HG02943 (cell line): Measurements from ENCODE around the gene SYNGR4.
"Not testable (repeated sequence)": the region's sequence is repeated elsewhere in the genome, so short reads cannot be mapped to it uniquely, and the experiment has no call there.

Experiments
- ATAC-seq: cut with Tn5 transposase; IDR thresholded peaks from one replicate; pipeline ENCODE4 v1.9.1; 2021; ENCODE audit warnings: mild to moderate bottlenecking, low read depth, moderate library complexity; ENCODE audit not compliant: unreplicated experiment

The SYNGR4 gene

GRCh38 chr19:48363810-48364597 lies at the start of gene SYNGR4, which contains the start of gene TMEM143:
TSS of gene SYNGR4 (plus strand) at chr19:48364367. CDS start at chr19:48365843, 1,476 bp downstream.
TSS of gene TMEM143 (minus strand) at chr19:48363940. CDS start at chr19:48363920, 20 bp downstream.
- ATAC-seq, result peak; percentile 74

DNA sequence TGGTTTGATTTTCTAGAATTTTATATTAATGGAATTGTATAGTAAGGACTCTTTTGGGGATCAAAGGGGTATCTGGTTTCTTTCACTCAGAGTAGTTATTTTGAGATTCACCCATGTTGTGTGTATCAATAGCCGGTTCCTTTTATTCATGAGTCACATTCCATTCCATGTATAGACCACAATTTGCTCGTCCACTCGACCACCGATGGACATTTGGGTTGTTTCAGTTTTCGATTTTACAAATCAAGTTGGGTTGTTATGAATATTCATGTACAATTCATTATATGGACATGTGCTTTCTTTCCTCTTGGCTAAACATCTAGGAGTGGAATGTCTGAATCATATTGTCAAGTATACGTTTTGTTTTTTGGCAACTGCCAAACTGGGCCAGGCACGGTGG lies 48.5 kb upstream of the SYNGR4 start:
- no peak for ATAC-seq

DNA sequence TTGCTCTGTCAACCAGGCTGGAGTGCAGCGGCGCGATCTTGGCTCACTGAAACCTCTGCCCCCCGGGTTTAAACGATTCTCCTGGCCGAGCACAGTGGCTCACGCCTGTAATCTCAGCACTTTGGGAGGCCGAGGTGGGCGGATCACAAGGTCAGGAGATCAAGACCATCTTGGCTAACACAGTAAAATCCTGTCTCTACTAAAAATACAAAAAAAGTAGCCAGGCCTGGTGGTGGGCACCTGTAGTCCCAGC lies 46.5 kb upstream of the SYNGR4 start:
- ATAC-seq, result not testable (repeated sequence)

- ATAC-seq, result no peak
These were observed 45.7 kb upstream of the SYNGR4 start for GRCh38 chr19:48318286-48318987.

GRCh38 chr19:48319647-48320541 lies 44.3 kb upstream of the SYNGR4 start:
- no peak for ATAC-seq

DNA sequence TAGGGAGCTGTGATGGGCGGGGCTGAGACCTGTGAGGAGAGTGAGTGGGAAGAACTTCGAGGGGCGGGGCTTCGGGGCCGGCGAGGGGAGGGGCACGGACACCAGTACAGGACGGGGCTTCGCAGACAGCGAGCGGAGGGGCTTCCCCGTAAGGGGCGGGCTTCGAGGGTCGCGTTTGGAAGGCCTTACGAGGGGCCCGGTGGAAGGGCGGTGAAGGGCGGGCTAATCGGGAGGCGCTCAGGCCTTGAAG lies 42.9 kb upstream of the SYNGR4 start:
- peak; percentile 38 for ATAC-seq

DNA sequence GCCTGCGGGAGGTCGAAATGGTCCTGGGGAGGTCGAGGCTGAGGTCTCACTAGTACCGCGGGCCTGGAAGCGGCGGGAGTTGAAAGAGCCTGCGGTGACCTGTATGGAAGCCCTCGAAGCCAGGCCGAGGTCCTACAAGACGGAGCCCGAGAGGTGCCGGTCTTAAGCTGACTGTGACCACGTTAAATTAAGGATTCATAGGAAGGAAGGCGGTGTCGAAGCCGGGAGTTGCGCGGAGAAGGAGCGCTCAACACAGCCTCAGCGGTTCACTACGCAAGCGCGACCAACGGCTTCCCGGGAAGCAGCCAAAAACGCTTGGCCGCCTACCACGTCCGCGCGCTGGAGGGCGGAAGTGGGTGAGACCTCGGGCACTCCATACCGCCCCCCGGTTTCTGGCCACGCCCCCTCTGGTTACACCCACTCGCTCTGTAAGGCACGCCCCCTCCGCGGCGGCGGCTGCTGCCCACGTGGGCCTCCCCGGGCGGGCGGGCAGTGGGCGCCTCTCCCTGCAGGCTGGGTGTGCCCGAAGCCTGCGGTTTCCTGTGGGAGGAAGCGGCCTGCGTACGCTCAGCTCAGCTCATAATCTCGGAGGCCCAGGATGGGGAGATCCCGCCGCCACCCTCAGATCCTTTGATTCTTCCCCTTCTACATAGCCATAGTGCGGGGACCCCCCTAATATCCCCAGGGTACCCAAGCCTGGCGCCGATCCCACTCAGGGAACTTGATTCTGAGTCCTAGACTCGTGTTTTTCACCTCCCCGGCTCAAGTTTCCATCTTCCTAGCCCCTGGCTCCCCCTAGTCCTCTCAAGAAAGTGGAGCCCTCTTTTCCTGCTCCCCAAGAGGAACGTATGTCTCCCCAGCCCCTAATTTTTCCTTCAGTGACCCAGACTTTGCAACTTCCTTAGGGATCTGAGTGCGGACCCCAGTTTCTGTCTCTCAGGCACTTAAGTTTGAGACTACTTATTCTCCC lies 42.3 kb upstream of the SYNGR4 start:
- peak; percentile 65 for ATAC-seq

DNA sequence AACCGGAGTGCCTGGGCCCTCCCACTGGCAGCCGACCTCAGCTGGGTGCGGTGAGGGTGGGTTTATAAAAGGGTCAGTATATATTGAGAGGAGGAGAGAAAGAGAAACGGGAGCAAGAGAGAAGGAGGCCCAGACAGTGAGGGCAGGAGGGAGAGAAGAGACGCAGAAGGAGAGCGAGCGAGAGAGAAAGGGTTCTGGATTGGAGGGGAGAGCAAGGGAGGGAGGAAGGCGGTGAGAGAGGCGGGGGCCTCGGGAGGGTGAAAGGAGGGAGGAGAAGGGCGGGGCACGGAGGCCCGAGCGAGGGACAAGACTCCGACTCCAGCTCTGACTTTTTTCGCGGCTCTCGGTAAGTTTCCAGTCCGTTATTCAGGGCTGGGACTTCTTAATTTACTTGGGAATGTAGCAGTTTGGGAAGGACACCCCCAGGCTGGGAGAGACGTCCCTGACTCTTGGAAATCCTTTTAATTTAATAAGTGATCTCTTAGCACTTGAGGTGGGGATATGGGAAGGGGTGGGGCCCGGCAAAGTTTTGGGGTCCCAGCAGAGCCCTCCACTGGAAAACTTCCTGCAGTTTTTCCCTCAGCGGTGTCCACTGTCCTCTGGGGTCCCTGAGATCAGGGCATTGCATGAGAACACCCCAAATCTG lies 38.8 kb upstream of the SYNGR4 start, which contains the start of gene EMP3:
Gene EMP3 (plus strand): TSS at position 288 of the 646 bp plus-strand sequence. CDS start 1,293 bp downstream, outside the sequence.
- ATAC-seq, result no peak

DNA sequence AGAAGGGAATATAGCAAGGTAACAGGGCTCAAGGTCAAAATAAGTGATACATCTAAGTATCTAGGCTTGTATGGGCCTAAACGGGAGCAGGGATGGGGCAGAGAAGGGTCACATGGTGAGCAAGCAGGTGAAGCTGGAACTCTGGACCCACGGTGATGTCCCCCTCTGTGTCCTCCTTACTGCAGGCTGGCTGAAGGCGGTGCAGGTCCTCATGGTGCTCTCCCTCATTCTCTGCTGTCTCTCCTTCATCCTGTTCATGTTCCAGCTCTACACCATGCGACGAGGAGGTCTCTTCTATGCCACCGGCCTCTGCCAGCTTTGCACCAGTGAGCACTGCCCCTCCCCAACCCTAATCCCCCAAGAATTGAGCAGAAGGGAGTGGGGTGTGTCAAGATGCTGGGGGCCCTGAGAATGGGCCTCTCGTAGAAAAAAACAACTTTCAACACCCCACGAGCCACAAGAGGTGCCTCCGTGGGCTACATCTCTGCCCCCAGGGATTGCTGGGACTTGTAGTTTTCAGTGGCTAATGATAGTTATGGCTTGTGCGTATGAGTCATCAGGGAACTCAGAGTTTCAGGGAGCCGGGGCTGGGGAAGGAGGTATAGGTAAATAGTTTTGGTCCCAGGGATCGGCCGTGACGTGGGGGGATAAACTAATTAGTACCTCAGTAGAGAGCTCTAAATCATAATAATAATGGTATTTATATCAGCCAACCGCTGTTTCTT lies 34.8 kb upstream of the SYNGR4 start:
- ATAC-seq, result no peak

GRCh38 chr19:48330012-48330681 lies 34.0 kb upstream of the SYNGR4 start:
- no peak for ATAC-seq

GRCh38 chr19:48332351-48332661 lies 31.9 kb upstream of the SYNGR4 start:
- no peak for ATAC-seq

DNA sequence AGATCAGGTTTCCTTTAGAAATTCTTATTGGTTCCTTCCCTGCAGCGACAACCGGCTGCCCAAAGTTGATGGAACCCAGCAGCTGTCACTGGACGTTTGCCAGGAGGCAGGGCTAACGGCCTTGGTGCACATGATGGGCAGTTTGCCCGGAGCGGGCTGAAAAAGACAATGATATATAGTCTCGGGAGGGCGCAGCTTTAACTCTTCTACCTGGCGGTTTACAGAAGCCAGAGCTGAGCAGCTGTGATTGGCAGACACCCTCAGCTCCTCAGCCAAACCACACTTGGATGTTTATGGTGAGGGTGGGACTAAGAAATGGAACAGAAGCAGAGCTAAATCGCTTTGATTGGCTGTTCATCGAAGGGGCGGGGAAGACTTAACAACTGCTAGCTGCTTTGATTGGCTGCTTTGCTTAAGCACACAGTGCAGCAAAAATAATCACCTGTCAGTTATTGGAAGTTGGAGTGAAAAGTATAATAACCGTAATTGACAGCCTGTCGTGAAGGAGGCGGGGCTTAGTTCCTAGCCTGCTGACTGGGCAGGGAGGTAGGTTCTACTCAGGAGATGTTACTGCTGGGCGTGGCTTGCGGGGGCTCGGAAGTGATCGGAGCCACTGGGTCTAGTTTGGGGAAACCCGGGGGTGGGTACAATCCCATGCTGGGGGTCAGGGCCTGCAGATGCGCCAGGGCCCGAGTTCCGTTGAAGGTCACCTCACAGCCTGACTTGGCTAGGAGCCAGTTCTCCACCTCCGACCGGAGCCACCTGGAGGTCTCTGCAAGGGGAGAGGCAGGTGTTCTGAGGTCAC lies 31.3 kb upstream of the SYNGR4 start:
- peak; percentile 56 for ATAC-seq

- peak; percentile 48 for ATAC-seq
These were observed 30.4 kb upstream of the SYNGR4 start for GRCh38 chr19:48333467-48334384.

DNA sequence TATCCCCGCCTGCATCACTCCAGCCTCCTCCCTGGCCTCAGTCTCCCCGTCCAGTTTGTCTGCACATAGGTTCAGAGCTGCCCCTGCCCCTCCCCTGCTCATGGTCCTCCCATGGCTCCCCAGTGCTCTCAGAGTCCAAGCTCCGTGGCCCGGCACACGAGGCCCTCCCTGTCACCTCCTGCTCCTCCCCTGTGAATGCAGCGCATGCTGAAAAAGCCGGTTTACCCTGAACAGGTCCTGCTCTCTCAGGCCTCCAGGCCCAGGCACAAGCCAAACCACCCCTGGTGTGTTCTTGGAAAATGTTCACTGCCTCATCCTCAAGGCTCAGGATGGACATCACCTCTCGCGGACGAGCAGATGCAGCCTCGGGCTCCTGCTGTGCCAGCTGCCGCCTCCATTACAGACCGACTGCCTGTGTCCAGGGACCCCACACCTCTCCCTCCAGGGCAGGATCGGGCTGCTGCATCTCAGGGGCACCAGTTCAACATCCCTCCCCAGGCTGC lies 25.9 kb upstream of the SYNGR4 start:
- ATAC-seq, result no peak

DNA sequence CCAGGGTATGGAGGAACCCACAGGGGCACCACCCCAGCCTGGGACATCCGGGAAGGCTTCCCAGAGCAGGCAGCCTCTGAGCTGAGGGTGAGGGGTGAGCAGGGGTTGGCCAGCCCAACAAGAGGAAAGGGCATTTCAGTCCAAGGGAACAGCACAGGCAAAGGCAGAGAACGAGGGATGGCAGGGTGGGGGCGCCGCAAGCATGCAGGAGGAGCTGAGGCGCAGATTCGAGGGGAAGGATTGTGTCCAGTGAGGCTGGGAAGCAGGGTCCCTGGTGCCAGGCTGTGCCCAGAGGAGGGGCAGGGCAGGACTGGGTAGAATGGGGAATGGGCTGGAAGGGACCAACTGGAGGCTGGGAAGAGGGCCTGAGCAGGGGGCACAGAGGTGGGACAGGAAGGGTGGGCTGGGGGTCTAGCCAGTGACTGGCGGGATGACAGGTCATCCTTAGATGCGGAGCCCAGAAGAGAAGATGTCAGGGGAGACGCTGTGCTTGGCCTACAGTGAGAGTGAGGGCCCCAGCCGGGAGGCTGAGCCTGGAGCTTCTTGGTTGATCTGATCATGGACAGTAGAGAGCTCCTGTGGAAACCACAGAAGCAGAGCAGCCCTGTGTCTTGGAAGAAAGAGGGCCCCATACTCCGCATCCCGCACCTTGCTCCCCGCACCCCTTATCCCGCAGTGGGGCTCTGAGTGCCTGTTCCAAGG lies 25.2 kb upstream of the SYNGR4 start:
- ATAC-seq, result no peak

DNA sequence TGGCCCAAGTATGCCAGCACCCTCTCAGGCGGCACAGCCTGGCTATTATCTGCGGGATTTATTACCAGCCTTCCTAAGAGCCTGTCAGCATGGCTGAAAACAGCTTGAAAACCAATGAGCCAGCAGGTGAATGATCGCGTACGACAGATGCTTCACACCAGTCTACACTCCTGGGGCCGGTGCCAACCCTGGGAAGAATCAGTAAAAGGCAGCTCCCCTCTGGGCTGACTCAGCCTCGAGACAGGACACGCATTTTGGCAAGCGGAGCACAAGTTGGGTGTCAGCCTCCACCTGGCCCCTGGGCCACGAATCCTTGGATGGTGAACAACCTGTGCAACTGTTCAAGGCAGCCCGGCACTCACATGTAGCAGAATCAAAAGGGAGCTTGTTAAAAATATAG lies 23.2 kb upstream of the SYNGR4 start:
- ATAC-seq, result no peak
